Muscle of arm (tissue), 12 donors: ENCODE measurements around the gene DLX5. TPM values are rescaled to one million over a fixed set of nuclear protein-coding genes. Genes with fewer than 3 reads are reported as not detected.

ENCODE experiments used
- DNase-seq: peaks from one replicate; pipeline ENCODE4 v3.0.0-alpha.2; 2013
- polyA plus RNA-seq, 12 donors: library from polyadenylated mRNA; unstranded; fragments of 120-200 nt; gene quantifications; one replicate each; pipeline ENCODE4 v1.2.1, GENCODE V29; 2013; ENCODE audit not compliant: insufficient read length in 12 of 12

The DLX5 gene
- polyA plus RNA-seq, 12 donors: 0.18 to 17.3 (median 0.33) TPM; not detected in 4

GRCh38 chr7:97006055-97006815 is 18.4 kb downstream of the DLX5 start:
- no peak for DNase-seq

GRCh38 chr7:97005183-97006054 is 19.2 kb downstream of the DLX5 start, which contains the start of gene DLX6:
Gene DLX6 (plus strand): TSS chr7:97005553. CDS start chr7:97005978, 425 bp downstream.
- peak; percentile 46 for DNase-seq

- no peak for DNase-seq
Observed at GRCh38 chr7:97004247-97005182, 20.1 kb downstream of the DLX5 start.

GRCh38 chr7:97003262-97004246 is 21.1 kb downstream of the DLX5 start:
- DNase-seq: no peak

- DNase-seq: no peak
Observed at GRCh38 chr7:97002555-97003261, 21.9 kb downstream of the DLX5 start.

GRCh38 chr7:97001656-97002554 is 22.7 kb downstream of the DLX5 start:
- no peak for DNase-seq

- no peak for DNase-seq
Observed at GRCh38 chr7:97001221-97001620, 23.4 kb downstream of the DLX5 start.

GRCh38 chr7:96998744-96999143 is 25.9 kb downstream of the DLX5 start:
- DNase-seq: no peak

GRCh38 chr7:96998333-96998732 is 26.3 kb downstream of the DLX5 start:
- no peak for DNase-seq

- no peak for DNase-seq
Observed at GRCh38 chr7:96997512-96998032, 27.1 kb downstream of the DLX5 start.

- no peak for DNase-seq
Observed at GRCh38 chr7:96996958-96997511, 27.6 kb downstream of the DLX5 start.

- no peak for DNase-seq
Observed at GRCh38 chr7:96996111-96996957, 28.3 kb downstream of the DLX5 start.

- no peak for DNase-seq
Observed at GRCh38 chr7:96995406-96996110, 29.1 kb downstream of the DLX5 start.

GRCh38 chr7:96993980-96994379 is 30.7 kb downstream of the DLX5 start:
- DNase-seq: no peak

GRCh38 chr7:96993094-96993865 is 31.4 kb downstream of the DLX5 start:
- no peak for DNase-seq
